Measurements from ENCODE around the gene ZNF750. TPM values are rescaled to one million over a fixed set of nuclear protein-coding genes. Genes with fewer than 3 reads are reported as not detected.

ZNF750 gene
- total RNA-seq, 1 experiment from 2014 or later: not detected

DNA sequence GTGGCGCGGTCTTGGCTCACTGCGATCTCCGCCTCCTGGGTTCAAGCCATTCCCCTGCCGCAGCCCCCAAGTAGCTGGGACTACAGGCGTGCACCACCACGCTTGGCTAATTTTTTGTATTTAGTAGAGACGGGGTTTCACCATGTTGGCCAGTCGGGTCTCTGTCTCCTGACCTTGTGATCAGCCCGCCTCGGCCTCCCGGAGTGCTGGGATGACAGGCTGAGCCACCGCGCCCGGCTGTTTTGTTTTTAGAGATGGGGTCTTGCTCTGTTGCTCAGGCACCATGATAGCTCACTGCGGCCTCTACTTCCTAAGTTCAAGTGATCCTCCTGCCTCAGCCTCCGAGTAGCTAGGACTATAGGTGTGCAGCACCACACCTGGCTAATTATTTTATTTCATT is 27.2 kb downstream of the ZNF750 start:
- CTCF ChIA-PET: no interaction called here
- Histone ChIP-seq H3K9me3 (ENCODE audit: low read depth, low read length, poor library complexity, severe bottlenecking) (no peaks in the 10 kb centered on the region), H3K27me3 (replicated peaks; ENCODE audit: insufficient read depth, low read depth, low read length, poor library complexity) (no peaks in the 10 kb centered on the region), H3K36me3 (ENCODE audit: insufficient read depth, low read length, poor library complexity, severe bottlenecking) (peaks cover 23% of the 10 kb centered on the region), H3K4me3 (ENCODE audit: low read depth, low read length, poor library complexity, severe bottlenecking) (no peak overlapping the region), H3K27ac (ENCODE audit: low read depth, low read length, poor library complexity, severe bottlenecking) (no peak overlapping the region), H3K4me1 (ENCODE audit: insufficient read depth, low read length, poor library complexity, severe bottlenecking) (peaks cover 14% of the 10 kb centered on the region)
- no peak for DNase-seq (ENCODE audit: low spot score)
- TF ChIP-seq EZH2 (IDR thresholded peaks at IDR 0.05; ENCODE audit: borderline replicate concordance, low read depth, low read length, poor library complexity, severe bottlenecking) (no peak), CTCF (conservative IDR thresholded peaks at IDR 0.05; ENCODE audit: low read depth, low read length) (no peak)
- BruUV-seq (replicated peaks): no TSS peak
- intact Hi-C loops (cut with micrococcal nuclease; ENCODE audit: unreplicated experiment): no loop called here
- POLR2A ChIA-PET (ENCODE audit: low non-redundant PET): no interaction called here

DNA sequence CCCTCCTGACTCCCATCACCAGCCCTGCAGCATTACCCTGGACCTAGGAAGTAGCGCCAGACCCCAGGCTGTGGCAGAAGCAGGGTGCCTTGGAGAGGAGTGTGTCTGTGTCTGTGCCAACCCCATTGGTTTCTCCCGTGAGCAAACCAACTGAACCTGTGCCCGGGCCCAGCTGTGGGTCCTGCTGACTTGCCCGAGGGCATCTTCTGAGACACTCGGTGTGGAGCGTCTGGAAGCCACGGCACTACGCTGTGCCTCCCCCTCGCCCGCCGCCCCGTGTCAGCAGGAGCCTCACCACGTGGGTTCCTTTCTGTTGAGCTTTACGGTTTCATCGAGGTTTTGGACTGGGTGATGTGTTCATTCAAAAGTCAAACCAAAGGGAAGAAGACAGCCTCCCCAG is 27.8 kb downstream of the ZNF750 start:
- no peak for DNase-seq (ENCODE audit: low spot score)
- H3K9me3 ChIP-seq (ENCODE audit: low read depth, low read length, poor library complexity, severe bottlenecking): no peaks in the 10 kb centered on the region
- no peaks in the 10 kb centered on the region for H3K27me3 ChIP-seq (replicated peaks; ENCODE audit: insufficient read depth, low read depth, low read length, poor library complexity)
- H3K4me3 ChIP-seq (ENCODE audit: low read depth, low read length, poor library complexity, severe bottlenecking): no peak overlapping the region
- peaks cover 14% of the 10 kb centered on the region for H3K4me1 ChIP-seq (ENCODE audit: insufficient read depth, low read length, poor library complexity, severe bottlenecking)
- H3K36me3 ChIP-seq (ENCODE audit: insufficient read depth, low read length, poor library complexity, severe bottlenecking): peaks cover 21% of the 10 kb centered on the region
- ChIA-PET POLR2A (ENCODE audit: low non-redundant PET) (no interaction called here), CTCF (no interaction called here)
- no peak overlapping the region for H3K27ac ChIP-seq (ENCODE audit: low read depth, low read length, poor library complexity, severe bottlenecking)
- intact Hi-C loops (cut with micrococcal nuclease; ENCODE audit: unreplicated experiment): no loop called here
- TF ChIP-seq CTCF (conservative IDR thresholded peaks at IDR 0.05; ENCODE audit: low read depth, low read length) (no peak), EZH2 (IDR thresholded peaks at IDR 0.05; ENCODE audit: borderline replicate concordance, low read depth, low read length, poor library complexity, severe bottlenecking) (no peak)
- BruUV-seq (replicated peaks): no TSS peak

DNA sequence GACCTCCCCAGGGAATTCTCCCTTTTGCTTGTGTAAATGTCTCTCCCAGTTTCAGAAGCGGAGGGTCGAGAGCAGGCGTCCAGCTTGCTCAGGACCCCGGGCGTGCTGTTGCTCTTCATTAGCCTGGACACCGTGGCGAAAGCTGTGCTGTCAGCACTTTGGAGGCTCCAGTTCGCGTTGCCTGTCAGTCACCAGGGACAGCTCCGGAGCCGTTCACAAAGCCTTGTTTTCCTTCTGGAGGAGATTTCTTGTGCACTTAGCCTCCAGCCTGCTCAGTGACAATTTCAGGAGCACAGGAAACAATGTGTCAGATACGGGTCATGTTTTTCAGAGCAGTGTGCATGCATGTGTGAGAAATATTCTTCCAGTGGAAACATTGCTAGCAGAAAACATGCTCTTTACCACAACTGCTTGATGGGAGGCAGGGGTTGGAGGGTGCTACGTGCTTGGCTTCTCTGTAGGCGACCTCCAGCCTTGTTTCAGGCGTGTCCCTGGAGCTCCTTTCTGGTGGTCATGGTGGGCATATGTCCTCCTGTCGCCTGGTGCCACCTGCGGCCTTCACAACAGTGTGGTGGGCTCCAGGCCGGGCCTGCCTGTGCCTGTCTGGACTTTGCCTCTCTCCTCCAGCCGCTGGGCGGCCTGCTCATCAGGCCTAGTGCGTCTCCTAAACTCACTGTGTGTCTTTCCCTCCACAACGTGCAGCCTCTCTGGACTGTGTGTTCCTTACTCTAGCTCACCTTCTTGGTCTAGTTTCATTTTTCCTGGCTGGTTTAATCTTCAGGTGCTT is 29.0 kb downstream of the ZNF750 start:
- Histone ChIP-seq H3K27ac (ENCODE audit: low read depth, low read length, poor library complexity, severe bottlenecking) (no peak overlapping the region), H3K4me3 (ENCODE audit: low read depth, low read length, poor library complexity, severe bottlenecking) (no peak overlapping the region), H3K36me3 (ENCODE audit: insufficient read depth, low read length, poor library complexity, severe bottlenecking) (peaks cover 19% of the 10 kb centered on the region), H3K9me3 (ENCODE audit: low read depth, low read length, poor library complexity, severe bottlenecking) (no peaks in the 10 kb centered on the region), H3K27me3 (replicated peaks; ENCODE audit: insufficient read depth, low read depth, low read length, poor library complexity) (no peaks in the 10 kb centered on the region), H3K4me1 (ENCODE audit: insufficient read depth, low read length, poor library complexity, severe bottlenecking) (peaks cover 7% of the 10 kb centered on the region)
- no peak for TF ChIP-seq EZH2 (IDR thresholded peaks at IDR 0.05; ENCODE audit: borderline replicate concordance, low read depth, low read length, poor library complexity, severe bottlenecking)
- TF ChIP-seq CTCF (conservative IDR thresholded peaks at IDR 0.05; ENCODE audit: low read depth, low read length): no peak
- DNase-seq (ENCODE audit: low spot score): no peak
- intact Hi-C loops (cut with micrococcal nuclease; ENCODE audit: unreplicated experiment): no loop called here
- no TSS peak for BruUV-seq (replicated peaks)
- ChIA-PET POLR2A (ENCODE audit: low non-redundant PET) (no interaction called here), CTCF (no interaction called here)
